HG02763 (cell line): ENCODE measurements around the gene ISOC2.
A peak's percentile ranks its signal among the peaks of the same experiment; 100 is the strongest.

Source experiments
- ATAC-seq: cut with Tn5 transposase; IDR thresholded peaks from one replicate; pipeline ENCODE4 v1.9.1; 2021; ENCODE audit warnings: mild to moderate bottlenecking, moderate library complexity; ENCODE audit not compliant: unreplicated experiment

Gene ISOC2

GRCh38 chr19:55479451-55480230 lies 18.2 kb upstream of the ISOC2 start:
- ATAC-seq, result no peak

DNA sequence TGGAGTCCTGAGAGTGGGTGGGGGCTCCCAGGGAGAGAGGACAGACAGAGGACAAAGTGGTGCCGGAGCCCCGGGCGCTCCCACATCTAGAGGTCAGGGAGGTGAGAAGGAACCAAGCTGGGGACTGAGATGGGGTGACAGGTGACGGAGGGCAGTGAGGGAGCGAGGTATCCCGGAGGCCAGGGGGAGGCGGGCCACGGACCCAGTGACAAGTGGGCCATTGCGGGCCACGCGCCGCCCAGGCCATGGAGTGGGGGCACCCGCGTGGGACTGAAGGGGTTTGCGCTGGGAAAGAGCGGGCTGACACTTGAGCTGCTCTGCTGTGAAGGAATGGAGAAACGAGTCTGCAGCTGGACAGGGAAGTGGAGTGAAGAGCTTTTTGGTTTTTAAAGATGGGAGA lies 17.6 kb upstream of the ISOC2 start:
- no peak for ATAC-seq

GRCh38 chr19:55478364-55478763 lies 16.9 kb upstream of the ISOC2 start:
- no peak for ATAC-seq

DNA sequence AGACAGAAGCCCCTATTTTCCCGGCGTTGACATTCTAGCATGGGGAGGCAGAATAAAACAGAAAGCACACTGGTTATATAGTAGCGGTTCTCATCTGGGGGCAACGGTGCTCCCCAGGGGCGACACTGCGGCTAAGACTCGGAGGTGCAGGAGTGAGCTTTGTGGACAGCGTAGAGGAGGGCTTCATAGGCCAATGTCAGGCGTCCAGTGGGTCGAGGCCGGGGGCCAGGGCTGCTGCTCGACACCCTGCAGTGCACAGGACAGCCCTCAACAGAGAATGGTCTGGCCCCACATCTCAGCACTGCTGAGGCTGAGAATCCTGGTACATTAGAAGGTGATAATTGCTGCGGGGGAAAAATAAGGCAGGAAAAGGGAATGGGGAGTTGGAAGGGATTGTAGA lies 16.5 kb upstream of the ISOC2 start:
- no peak for ATAC-seq

GRCh38 chr19:55476100-55476775 lies 14.8 kb upstream of the ISOC2 start, which contains the start of gene ZNF628:
Gene ZNF628, plus strand, starts transcription at chr19:55476617. Its CDS starts 3,294 bp downstream, at chr19:55479911.
- ATAC-seq, result peak; percentile 94

- ATAC-seq, result no peak
These were observed 13.1 kb upstream of the ISOC2 start for GRCh38 chr19:55474269-55475265.

- ATAC-seq, result no peak
These were observed 12.0 kb upstream of the ISOC2 start for GRCh38 chr19:55473225-55474012.

- no peak for ATAC-seq
These were observed 11.0 kb upstream of the ISOC2 start for GRCh38 chr19:55472463-55472862.

- ATAC-seq, result no peak
These were observed 9.8 kb upstream of the ISOC2 start for GRCh38 chr19:55471266-55471665.

- ATAC-seq, result no peak
These were observed 6.6 kb upstream of the ISOC2 start for GRCh38 chr19:55468054-55468393.

DNA sequence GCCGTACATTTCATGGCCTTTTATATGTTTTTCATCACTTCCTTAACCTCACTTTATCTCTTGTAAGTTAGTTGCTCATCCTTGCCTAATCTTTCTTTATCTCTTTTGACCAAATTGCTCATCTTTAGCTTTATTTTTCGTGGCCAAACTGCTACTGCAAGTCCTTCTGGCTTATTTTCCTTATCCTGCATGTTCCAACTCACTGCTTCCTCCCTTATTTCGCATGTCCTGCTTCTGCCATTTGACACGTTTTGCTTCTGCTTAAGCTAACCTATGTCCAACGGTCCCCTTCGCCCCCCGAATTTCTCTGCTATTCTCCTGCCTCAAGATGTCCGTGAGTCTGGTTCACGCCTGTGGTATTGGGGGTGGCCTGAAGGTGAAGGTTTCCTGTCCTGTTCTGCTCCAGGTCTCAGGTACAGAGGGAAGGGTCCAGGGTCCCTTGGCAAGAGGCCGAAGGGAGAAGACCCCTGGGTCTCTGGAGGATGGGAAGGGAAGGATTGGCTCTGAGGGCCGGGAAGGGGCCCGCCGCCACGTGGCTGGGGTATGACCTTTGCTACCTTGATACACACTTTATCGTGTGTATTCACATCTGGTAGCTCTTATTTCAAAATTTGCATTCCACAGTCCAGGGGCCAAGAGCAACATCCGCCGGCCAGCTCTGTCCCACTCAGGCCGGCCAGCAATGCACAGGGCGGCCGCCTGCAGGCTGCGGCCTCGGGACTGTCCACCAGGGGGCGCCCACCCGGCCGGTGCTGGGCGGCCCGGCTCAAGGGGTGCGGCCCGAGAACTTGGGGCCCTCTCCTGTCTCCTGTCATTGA lies 6.0 kb upstream of the ISOC2 start:
- no peak for ATAC-seq

DNA sequence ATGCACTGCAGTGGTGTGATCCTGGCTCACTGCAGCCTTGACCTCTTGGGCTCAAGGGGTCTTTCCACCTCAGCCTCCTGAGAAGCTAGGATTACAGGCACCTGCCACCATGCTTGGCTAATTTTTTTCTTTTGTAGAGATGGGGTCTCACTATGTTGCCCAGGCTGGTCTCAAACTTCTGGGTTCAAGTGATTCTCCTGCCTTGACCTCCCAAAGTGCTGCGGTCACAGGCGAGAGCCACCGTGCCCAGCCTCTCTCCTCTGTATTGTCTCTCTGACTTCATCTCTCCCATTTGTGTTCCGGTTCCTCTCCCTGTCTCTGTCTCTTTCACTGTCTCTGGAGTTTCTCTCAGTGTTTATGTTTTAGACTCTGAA lies 4.8 kb upstream of the ISOC2 start:
- no peak for ATAC-seq

GRCh38 chr19:55465460-55466240 lies 4.2 kb upstream of the ISOC2 start:
- no peak for ATAC-seq

- ATAC-seq, result no peak
These were observed 3.2 kb upstream of the ISOC2 start, which contains the start of gene C19orf85 for GRCh38 chr19:55464662-55465054. Gene C19orf85, minus strand, starts transcription at chr19:55464751. Its CDS starts 197 bp downstream, at chr19:55464554.

- no peak for ATAC-seq
These were observed 2.7 kb upstream of the ISOC2 start for GRCh38 chr19:55464039-55464661.

- ATAC-seq, result no peak
These were observed 2.2 kb upstream of the ISOC2 start for GRCh38 chr19:55463583-55464031.

- no peak for ATAC-seq
These were observed 1.3 kb upstream of the ISOC2 start for GRCh38 chr19:55462722-55463121.

- ATAC-seq, result no peak
These were observed 658 bp upstream of the ISOC2 start for GRCh38 chr19:55461974-55462626.
